Endothelial cell of hepatic sinusoid (primary cell): ENCODE results near the gene ABCA6.

Experiments
- in situ Hi-C: cut with HindIII; loops from 2 replicates; pipeline ENCODE4 v1.10.0; 2017; ENCODE audit warnings: low sequenced_read_pairs

ABCA6 gene

DNA sequence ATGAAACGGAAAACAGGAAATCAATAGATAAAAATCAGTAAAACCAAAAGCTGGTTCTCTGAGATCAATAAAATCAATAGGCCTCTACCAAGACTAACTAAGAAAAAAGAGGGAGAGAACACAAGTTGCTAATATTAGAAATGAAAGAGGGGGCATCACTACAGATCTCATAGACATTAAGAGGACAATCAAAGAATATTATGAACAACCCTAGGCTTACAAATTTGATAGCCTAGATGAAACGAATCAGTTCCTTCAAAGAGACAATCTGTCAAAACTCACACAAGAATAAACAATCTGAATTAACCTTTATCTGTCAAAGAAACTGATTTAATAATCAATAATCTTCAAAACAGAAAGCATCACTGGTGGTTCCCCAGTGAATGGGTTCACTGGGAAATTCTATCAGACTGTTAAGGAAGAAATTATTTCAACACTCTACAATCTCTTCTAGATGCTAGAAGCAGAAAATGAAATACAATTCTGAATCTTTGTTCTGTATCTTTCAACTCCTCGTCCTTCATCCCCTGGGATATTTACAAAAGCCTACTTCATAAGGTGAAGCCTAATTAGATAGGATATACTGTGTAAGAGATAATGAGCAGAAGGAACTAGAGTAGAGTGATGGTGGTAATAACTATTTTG is 85.4 kb downstream of the ABCA6 start:
- in situ Hi-C loops = no loop called here

DNA sequence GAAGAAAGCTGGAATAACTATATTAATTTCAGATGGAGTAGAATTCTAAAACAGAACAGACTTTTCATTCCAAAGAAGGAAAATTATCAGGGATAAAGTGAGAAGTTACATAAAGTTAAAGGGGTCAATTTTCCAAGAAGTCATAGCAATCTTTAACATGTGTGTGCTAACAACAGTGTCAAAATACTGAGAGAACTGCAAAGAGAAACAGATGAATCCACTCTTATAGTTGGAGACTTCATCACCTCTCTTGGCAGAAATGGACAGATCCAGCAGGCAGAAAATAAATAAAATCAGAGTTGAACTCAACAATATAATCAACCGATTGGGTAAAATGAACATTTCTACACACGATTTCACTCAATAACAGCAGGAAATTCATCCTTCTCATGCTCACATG is 86.4 kb downstream of the ABCA6 start:
- in situ Hi-C loops = no loop called here

DNA sequence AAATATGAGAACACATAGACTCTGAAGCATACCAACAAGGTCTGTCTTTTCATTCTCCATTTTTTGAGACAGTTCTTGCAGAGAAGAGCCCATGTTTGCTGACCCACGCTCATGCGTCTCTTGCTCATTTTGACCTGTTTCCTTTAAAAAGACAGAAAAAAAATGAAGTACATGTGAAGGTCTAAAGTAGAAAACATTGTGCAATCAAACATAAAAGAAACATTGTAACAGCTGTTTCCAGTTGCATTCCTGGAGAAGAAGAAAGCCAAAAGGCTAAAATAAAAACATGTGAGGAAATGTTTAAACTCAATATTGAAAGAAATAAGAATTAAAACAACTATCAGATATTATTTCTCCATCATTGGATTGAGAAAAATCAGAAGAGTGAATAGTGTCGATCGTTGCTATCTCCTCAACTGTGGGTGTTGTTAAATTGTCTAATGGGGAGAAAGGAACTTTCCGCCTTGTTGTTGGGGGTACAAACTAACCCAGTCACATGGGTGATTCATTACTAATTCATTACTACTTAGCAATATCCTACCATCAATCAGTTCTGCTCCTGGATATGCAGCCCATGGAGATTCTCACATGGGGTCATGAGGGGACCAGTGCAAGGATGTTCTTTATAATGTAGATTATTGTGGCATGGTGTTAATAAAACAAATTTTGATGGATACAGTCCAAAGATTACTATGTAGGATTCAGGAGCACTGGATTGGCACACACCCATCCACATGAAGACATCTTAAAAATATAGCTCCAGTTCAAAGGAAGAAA is 90.5 kb downstream of the ABCA6 start:
- in situ Hi-C loops = no loop called here

DNA sequence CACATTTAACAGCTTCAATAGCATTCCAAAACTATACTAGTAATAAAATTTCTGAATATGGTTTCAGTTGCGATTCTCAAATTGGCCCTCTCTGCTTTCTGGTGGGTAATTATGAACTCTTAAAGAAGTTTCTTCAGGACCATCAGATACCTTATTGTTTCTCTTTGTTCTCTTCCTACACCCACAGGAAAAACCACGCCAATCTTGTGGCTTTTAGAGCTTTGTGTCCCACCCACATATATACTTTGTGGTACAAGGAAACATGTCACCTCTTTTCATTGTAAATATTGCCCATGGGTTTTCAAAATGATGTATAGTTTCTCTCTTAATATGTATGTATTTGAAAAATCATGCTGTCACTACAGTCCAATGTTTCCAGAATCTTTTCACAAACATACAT is 93.1 kb downstream of the ABCA6 start:
- in situ Hi-C loops = no loop called here

DNA sequence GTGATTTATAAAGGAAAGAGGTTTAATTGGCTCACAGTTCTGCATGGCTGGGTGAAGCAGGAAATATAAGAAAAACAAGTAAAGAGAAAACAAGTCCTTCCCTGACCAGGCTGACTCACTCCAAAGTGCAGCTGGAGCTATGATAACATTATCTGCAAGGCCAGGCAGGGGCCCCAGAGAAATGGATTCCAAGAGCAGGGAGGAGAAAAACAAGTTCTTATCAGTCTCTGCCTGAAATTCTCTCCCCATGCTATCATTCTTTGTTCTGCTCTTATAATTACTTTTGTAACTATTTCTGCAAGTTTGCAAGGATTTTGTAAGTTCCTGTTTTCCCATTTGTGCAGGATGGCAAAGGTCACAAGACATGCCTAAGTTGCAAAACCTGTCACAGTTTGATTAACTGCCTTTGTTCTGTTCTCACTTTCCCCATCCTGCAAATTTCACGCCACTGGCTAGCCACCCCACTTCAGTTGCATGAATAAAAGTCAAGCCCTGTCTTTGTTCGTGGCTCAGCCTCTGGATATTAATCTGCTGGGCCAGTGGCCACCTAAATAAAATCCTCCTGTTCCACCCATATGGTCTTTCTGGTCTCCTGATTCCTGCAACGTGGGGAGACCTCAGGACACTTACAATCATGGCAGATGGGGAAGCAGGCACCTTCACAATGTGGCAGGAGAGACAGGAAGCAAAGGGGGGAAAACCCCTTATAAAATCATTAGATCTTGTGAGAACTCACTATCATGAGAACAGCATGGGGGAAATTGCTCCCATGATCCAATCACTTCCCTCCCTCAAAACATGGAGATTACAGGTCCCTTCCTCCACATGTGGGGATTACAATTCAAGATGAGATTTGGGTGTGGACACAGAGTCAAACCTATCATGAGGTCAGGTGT is 94.1 kb downstream of the ABCA6 start:
- in situ Hi-C loops = no loop called here

DNA sequence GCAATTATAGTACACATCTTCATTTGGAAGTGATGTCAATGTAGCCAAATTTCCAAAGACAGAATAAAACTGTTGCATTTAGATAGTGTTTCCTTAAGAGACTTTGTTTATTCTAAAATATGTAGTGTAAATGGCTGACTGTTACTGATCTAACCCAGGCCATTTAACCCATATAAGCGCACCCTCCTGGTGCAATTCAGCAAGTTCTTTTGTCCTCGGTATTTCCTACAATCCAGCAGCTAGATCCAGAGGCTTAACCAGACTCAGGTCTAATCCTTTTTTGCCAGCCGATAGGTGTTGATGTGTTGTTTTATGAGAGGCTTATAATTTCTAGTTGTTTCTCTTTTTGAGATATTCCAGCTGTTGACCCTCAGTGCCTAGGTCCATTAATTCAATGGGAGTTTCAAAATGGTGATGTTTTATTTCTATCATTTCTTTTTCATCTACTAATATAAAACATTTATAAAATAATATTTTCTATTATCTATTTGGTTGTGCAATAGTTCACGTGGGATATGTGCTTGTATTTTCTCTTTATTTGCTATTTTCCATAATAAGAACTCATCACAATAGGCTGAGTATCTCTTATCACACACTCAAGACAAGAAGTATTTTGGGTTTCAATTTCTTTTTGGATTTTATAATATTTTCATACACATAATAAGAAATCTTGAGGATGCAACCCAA is 95.4 kb downstream of the ABCA6 start:
- in situ Hi-C loops = no loop called here

DNA sequence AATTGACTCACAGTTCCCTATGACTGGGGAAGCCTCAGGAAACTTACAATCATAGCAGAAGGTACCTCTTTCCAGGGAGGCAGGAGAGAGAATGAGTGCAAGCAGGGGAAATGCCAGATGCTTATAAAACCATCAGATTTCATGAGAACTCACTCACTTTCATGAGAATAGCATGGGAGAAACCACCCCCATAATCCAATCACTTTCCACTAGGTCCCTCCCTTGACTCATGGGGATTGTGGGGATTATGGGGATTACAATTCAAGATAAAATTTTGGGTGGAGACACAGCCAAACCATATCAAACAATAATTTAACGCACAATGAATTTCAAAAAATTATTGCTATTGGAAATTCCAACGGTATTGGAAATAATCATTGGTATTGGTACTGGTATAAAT is 96.0 kb downstream of the ABCA6 start:
- in situ Hi-C loops = no loop called here

DNA sequence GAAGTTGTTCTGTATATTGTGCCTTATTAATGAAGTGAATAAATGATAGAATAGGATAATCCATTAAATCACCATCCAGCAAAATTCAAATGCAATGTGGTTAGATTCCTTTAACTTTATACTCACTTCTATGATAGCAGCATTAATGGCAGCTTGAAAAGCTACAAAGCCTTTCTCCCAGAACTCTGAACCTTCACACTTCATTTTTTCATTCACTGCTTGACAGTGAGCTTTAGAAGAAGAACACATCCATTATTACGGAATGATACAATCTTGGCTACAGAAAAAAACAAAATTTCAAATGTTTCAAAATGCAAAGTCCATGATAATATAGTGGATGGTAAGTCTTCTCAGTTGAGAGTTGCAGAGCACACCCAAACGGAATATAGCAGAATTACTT is 97.3 kb downstream of the ABCA6 start:
- in situ Hi-C loops = no loop called here

DNA sequence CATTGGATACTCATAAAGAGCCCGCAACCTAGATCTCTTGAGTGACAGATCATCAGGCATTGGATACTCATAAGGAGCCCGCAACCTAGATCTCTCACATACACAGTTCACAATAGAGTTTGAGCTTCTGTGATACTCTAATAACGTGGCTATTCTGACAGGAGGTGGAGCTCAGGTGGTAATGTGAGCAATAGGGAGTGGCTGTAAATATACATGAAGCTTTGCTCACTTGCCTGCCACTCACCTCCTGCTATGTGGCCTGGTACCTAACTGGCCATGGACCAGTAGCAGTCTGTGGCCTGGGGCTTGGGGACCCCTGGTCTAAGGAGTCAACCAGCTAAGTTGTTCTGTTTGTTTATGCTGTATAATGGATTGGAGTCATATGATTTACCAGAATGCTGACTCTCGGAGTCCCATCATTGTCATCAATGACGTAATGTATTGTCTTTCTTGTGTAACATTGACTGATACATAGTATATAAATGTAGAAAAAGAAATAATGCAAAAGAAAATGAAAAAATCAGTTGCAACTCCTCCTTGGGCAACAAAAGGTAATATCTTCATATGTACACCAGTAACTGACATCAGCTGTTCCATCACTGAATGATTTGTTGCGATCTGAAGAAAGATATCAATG is 98.5 kb downstream of the ABCA6 start:
- in situ Hi-C loops = no loop called here

DNA sequence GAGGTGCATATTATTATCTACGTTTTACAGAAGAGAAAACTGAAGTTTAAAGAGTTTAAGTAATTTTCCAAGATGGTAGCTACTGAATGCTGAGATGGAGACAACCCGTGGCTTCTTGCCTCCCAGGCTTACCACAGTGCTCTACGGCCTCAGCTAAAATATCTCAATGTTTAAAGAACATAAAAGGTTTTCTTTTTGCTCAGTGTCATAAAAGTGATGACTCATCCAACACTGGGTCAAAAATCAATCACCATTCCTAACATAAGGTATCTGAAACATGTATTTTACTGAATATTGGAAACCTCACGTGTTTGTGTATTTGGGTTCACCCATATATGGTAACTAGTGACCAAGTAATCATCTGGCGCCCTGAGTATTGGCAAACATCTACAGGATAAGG is 99.4 kb downstream of the ABCA6 start:
- in situ Hi-C loops = no loop called here

DNA sequence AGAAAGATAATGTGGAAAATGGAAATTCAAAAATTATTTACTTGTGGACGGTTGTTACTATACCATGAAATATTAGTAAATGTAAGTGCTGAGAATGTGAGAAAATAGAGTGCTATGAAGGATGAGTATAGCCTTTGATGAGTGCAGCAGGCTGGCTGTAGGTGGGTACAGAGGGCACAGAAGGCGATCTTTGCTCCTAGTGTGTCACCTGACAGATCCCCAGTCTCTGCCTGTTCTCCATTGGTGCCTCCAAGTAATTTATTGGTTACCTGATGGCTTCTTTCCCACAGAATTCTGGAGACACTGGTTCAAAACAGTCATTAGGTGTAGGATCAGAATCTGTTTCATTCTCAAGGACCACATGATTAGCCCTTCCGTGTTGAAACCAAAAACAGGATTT is 109.9 kb downstream of the ABCA6 start:
- in situ Hi-C loops = no loop called here

DNA sequence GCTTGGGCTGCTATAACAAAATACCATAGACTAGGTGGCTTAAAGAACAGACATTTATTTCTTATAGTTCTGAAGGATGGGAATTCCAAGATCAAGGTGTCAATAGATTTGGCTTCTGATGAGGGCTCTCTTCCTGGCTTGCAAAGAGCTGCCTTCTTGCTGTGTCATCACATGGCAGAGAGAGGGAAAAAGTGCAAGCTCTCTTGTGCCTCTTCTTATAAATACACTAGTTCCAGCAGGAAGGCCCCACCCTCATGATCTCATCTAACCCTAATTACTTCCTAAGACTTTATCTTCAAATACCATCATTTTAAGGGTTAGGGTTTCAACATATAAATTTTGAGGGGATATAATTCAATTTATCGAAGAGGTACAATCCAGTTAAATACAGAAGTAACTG is 111.5 kb downstream of the ABCA6 start:
- in situ Hi-C loops = no loop called here
